Measurements from ENCODE around the gene MAPK6.

MAPK6 gene

DNA sequence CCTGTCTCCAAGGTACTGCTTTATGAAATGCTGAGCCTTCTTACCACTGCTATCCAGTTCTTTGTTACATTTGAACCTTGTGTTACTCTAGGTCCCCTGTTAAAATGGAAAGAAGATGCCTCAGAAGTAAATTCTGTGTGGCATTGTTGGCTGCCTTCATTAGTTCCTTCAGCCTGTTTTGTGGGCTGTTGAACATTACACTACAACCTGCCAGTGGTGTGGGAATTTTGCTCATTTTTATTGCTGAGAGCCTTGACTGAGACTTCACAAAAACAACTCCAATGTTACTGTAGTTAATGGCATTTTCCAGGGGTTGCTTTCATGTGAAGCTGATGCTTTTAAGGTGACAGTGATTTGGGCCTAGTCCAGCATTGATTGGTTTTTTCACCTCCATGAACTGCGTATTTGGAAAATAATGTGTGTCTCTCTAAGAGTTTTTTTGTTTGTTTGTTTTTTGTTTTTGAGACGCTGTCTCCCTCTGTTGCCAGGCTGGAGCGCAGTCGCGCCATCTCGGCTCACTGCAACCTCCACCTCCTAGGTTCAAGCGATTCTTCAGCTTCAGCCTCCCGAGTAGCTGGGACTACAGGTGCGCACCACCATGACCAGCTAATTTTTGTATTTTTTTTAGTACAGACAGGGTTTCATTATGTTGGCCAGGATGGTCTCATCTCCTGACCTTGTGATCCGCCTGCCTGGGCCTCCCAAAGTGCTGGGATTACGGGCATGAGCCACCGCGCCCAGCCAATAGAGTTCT lies 4.3 kb downstream of the MAPK6 start:
- no peak overlapping the region for H3K4me3 ChIP-seq (ENCODE audit: low read depth in 1 of 2, low read length in 1 of 2)
- no peak overlapping the region for H3K27ac ChIP-seq

DNA sequence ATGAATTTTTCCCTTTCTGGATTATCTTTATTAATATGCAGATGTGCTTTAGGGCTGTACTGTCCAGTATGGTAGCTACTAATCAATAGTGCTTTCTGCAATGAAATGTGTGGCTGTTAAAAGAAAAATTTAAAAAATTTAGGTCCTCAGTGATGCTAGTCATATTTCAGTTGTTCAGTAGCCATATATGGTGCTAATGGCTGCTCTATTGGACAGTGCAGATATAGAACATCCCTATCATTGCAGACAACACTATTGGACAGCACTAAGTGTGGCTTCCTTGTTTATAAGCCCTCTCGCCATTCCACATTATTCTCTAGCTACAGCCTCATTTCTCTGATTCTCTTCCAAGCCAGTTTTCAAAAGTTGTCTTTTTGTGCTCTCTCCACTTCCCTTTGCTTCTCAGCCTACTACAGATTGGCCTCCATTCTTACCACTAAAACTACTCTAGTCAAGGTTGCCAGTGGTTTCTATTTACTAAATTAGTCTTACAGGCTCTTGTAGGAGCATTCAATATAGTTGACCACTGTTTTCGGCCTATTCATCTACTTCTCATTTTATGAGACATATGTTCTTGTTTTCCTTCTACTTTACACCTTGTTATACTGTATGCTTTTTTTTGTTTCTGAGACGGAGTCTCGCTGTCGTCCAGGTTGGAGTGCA lies 9.5 kb downstream of the MAPK6 start:
- TF ChIP-seq, protein P1, sequence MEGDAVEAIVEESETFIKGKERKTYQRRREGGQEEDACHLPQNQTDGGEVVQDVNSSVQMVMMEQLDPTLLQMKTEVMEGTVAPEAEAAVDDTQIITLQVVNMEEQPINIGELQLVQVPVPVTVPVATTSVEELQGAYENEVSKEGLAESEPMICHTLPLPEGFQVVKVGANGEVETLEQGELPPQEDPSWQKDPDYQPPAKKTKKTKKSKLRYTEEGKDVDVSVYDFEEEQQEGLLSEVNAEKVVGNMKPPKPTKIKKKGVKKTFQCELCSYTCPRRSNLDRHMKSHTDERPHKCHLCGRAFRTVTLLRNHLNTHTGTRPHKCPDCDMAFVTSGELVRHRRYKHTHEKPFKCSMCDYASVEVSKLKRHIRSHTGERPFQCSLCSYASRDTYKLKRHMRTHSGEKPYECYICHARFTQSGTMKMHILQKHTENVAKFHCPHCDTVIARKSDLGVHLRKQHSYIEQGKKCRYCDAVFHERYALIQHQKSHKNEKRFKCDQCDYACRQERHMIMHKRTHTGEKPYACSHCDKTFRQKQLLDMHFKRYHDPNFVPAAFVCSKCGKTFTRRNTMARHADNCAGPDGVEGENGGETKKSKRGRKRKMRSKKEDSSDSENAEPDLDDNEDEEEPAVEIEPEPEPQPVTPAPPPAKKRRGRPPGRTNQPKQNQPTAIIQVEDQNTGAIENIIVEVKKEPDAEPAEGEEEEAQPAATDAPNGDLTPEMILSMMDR (IDR thresholded peaks at IDR 0.05), result no peak
- H3K4me1 ChIP-seq (ENCODE audit: control insufficient read depth in 1 of 2, insufficient read depth in 1 of 2, low read depth in 1 of 2, low read length in 1 of 2), result no peaks in the 10 kb centered on the region
- H3K27ac ChIP-seq, result no peak overlapping the region
- H3K27me3 ChIP-seq, result no peaks in the 10 kb centered on the region
- no peak overlapping the region for H3K4me3 ChIP-seq (ENCODE audit: low read depth in 1 of 2, low read length in 1 of 2)
- no peaks in the 10 kb centered on the region for H3K9me3 ChIP-seq
- H3K36me3 ChIP-seq, result no peaks in the 10 kb centered on the region

More for the DNA sequence above, 4.3 kb downstream of the MAPK6 start:
- TF ChIP-seq, protein P1 (IDR thresholded peaks at IDR 0.05), result no peak
- H3K36me3 ChIP-seq, result no peaks in the 10 kb centered on the region
- peaks cover 22 to 24% of the 10 kb centered on the region in 2 experiments for H3K4me1 ChIP-seq (ENCODE audit: control insufficient read depth in 1 of 2, insufficient read depth in 1 of 2, low read depth in 1 of 2, low read length in 1 of 2)
- H3K9me3 ChIP-seq, result no peaks in the 10 kb centered on the region
- no peaks in the 10 kb centered on the region for H3K27me3 ChIP-seq

DNA sequence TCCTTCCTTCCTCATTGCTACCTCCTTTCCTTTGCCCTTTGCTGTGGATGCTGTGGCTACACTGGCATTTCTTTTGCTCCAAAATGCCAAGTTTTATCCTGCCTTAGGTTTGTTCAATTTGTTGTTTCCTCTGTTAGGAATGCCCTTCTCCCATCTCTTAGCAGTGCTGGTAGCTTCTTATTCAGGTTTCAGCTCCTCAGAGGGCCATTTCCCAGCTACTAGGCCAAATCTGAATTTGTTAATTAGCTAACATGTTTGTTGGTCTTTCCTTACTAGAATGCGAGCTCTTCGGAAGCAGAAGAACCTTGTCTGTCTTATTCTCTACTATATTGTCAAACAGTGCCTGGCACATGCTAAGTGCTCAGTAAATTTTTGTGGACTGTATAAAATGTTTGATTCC lies 11.0 kb downstream of the MAPK6 start:
- H3K9me3 ChIP-seq, result no peaks in the 10 kb centered on the region
- H3K36me3 ChIP-seq, result no peaks in the 10 kb centered on the region
- H3K27ac ChIP-seq, result no peak overlapping the region
- TF ChIP-seq, protein P1 (IDR thresholded peaks at IDR 0.05), result no peak
- H3K4me1 ChIP-seq (ENCODE audit: control insufficient read depth in 1 of 2, insufficient read depth in 1 of 2, low read depth in 1 of 2, low read length in 1 of 2), result no peaks in the 10 kb centered on the region
- H3K4me3 ChIP-seq (ENCODE audit: low read depth in 1 of 2, low read length in 1 of 2), result no peak overlapping the region
- no peaks in the 10 kb centered on the region for H3K27me3 ChIP-seq

GRCh38 chr15:52031556-52031955 lies 12.5 kb downstream of the MAPK6 start:
- TF ChIP-seq, protein P1 (IDR thresholded peaks at IDR 0.05), result no peak
- Histone ChIP-seq H3K9me3 (no peaks in the 10 kb centered on the region), H3K4me3 (ENCODE audit: low read depth in 1 of 2, low read length in 1 of 2) (no peak overlapping the region), H3K27ac (no peak overlapping the region), H3K36me3 (no peaks in the 10 kb centered on the region), H3K27me3 (no peaks in the 10 kb centered on the region), H3K4me1 (ENCODE audit: control insufficient read depth in 1 of 2, insufficient read depth in 1 of 2, low read depth in 1 of 2, low read length in 1 of 2) (no peaks in the 10 kb centered on the region)

- no peaks in the 10 kb centered on the region for H3K27me3 ChIP-seq
- no peak overlapping the region for H3K4me3 ChIP-seq (ENCODE audit: low read depth in 1 of 2, low read length in 1 of 2)
- no peaks in the 10 kb centered on the region for H3K9me3 ChIP-seq
- H3K27ac ChIP-seq, result no peak overlapping the region
- TF ChIP-seq, protein P1 (IDR thresholded peaks at IDR 0.05), result no peak
- H3K36me3 ChIP-seq, result no peaks in the 10 kb centered on the region
- H3K4me1 ChIP-seq (ENCODE audit: control insufficient read depth in 1 of 2, insufficient read depth in 1 of 2, low read depth in 1 of 2, low read length in 1 of 2), result no peaks in the 10 kb centered on the region
These were observed 19.0 kb downstream of the MAPK6 start for GRCh38 chr15:52037889-52038505.

All from neutrophil (primary cell).